SH-SY5Y (cell line): Measurements from ENCODE around the gene B3GAT3.

Experiments
- GATA2 ChIP-seq: IDR thresholded peaks from 2 replicates; pipeline ENCODE4 v1.6.1; 2011; ENCODE audit warnings: mild to moderate bottlenecking, low read depth, low read length
- GATA3 ChIP-seq: IDR thresholded peaks from 2 replicates; pipeline ENCODE4 v1.6.1; 2011; ENCODE audit warnings: low read depth, mild to moderate bottlenecking, low read length, moderate library complexity

GRCh38 chr11:62601372-62602140, 20.2 kb downstream of the B3GAT3 start, which contains the start of gene MTA2:
- TF ChIP-seq GATA3 (no peak), GATA2 (no peak)
